HG03280 (cell line): ENCODE results near the gene TEAD3.
A peak's percentile ranks its signal among the peaks of the same experiment; 100 is the strongest.
"Not testable (repeated sequence)": the region's sequence is repeated elsewhere in the genome, so short reads cannot be mapped to it uniquely, and the experiment has no call there.

Experiments used
- ATAC-seq: cut with Tn5 transposase; IDR thresholded peaks from one replicate; pipeline ENCODE4 v1.9.1; 2021; ENCODE audit warnings: mild to moderate bottlenecking, moderate library complexity; ENCODE audit not compliant: unreplicated experiment

TEAD3 gene

DNA sequence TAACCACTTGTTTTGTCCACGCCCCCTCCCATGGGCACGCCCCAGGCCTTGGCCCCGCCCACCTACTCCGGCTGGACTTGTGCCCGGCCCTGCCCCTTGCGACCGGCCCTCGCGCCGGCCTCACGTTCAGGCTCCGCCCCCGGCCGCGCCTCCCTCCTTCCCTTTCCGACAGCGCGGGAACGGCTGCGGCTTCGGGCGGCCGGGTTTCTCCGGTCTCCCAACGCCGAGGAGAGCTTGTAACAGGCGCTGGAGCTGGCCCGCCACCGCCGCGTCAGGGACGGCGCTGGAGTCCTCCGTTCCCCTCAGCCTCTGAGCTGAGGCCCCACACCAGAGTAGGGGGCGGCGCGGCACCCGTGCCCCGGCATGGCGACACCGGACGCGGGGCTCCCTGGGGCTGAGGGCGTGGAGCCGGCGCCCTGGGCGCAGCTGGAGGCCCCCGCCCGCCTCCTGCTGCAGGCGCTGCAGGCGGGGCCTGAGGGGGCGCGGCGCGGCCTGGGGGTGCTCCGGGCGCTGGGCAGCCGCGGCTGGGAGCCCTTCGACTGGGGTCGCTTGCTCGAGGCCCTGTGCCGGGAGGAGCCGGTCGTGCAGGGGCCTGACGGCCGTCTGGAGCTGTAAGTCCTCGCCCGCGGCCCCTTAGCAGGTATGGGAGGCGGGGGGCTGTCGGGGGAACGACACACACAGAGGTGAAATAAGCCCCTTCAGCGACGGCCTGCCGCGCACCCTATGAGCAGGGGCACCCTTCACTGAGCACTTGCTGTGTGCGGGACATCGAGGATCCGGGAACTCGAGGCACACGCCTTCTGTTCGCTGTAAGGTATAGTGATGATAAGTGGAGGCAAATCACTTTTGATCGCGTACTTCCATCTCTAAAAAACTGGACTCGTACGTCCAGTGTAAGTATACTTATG lies 44.4 kb downstream of the TEAD3 start, which contains the start of gene FANCE:
Gene FANCE (plus strand): TSS at position 156 of the 908 bp plus-strand sequence. CDS start 208 bp downstream, at position 364.
- peak; percentile 93 for ATAC-seq

DNA sequence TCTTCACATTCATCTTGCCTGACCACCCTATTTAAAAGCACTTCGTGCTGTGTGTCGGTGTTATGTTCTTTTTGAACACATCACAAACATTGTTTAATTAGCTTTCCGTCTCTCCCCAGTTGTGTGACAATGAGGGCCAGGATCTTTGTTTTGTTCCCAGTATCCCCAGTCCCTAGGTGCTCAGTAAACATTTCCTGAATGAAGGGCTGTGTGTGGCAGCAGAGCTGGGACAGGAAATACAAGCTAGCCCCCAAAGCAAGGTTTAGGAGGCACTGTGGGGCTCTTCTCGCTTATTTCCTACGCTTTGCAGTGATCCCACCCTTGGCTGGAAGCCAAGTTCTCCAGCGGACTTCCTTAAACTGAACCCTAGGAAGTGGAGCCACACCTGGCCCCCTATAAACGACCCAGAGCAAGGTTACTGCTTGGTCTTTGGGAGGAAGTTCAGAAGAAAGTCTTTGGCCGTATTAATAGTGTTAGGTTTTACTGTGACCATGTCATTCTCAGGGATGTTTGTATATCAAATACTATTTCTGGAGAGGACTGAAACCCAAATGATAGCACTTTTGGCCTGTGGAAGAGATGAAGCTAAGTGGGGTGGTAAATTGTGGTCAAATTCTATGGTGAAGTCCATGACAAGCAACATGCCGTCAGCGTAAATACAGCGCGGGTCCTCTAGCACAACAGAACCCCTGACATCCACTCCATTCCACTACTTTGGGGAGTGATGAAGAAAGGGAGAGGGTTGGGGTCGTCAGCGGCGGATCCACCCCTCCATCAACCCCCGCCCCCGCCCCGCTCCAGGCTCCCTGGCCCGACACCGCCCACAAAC lies 45.3 kb downstream of the TEAD3 start:
- no peak for ATAC-seq

GRCh38 chr6:35449287-35449881 lies 47.5 kb downstream of the TEAD3 start:
- no peak for ATAC-seq

GRCh38 chr6:35448191-35448590 lies 48.7 kb downstream of the TEAD3 start:
- ATAC-seq, result no peak

DNA sequence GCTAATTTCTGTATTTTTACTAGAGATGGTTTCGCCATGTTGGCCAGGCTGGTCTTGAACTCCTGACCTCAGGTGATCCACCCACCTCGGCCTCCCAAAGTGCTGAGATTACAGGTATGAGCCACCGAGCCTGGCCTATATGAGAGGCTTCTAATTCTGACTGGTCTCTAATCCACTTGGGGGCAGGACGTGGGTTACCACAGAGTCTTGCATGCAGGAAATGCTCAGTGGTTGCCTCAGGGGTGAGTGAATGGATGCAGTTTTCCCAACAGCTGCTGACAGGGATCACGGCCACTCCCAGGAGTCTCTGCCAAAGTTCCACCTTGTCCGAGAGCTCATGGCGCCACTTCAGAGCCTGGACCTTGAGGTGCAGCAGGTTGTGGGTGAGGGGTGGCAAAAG lies 51.2 kb downstream of the TEAD3 start:
- no peak for ATAC-seq

DNA sequence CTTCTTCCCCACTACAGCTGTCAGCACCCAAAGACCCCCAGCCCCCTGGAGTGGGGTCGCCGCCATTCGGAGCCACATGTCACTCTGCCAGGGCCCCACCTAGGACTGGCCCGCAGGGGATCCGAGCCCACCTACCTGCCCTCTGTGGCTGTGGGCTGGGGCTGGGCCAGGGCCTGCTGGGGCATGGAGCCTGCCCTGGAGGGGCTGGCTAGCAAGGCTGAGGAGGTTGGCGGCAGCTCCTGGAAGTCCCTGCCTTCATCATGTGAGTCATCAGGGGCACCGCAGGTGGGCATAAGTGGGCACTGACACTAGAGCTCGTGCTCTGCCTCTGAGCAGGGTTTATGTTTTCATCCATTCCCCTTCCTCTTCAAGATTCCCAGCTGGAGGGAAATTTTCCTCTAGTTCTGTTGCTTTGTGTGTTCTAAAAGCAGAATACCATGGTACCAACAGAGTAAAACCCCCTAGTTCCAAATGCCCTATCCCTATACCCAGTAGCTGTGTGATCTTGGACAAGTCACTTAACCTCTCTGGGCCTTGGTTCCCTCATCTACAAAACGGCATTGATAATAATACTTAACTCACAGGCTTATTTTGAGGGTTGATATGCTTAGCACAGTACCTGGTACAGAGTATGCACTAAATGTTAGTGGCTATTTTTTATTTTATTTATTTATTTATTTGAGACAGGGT lies 53.4 kb downstream of the TEAD3 start:
- ATAC-seq, result no peak

- ATAC-seq, result no peak
Measured at GRCh38 chr6:35442693-35443092, 54.2 kb downstream of the TEAD3 start.

- ATAC-seq, result no peak
Measured at GRCh38 chr6:35441642-35442041, 55.2 kb downstream of the TEAD3 start.

DNA sequence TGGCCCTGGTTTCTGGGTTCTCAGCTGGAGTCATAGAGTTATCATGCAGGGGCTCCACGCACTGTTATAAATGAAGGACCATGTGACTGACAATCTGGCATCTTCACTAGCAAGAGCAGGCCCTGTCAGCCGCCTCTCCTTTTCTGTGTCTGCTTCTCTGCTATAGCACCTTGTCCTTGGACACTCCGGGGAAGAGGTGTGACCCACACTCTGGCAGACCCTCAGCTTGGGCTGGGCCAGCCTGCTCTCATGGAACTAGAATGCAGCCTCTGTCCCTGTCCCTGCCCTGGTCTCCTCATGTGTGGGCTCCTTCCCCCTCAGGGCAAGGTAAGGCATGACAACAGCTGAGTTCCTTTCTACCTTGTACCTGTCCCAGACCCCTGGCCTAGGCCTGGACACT lies 55.7 kb downstream of the TEAD3 start:
- ATAC-seq, result no peak

DNA sequence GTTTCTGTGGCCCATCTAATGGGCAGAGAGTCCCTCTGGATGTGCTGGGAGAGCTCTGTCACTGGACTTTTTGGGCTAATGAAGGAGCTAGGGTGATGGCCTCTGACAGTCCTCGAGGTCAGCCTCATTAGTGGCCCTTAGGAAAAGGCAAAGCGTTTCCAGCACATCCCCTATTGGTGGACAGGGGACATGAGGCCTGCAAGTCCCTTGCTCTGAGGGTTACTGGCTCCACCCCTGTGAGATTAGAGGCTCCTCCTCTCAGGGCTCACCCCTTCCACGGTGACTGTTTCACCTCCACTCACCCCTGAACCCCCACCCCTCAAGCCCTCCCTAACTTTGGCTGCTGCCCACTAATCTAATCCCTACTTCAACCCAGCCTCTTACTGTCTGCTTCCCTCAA lies 57.6 kb downstream of the TEAD3 start:
- no peak for ATAC-seq

DNA sequence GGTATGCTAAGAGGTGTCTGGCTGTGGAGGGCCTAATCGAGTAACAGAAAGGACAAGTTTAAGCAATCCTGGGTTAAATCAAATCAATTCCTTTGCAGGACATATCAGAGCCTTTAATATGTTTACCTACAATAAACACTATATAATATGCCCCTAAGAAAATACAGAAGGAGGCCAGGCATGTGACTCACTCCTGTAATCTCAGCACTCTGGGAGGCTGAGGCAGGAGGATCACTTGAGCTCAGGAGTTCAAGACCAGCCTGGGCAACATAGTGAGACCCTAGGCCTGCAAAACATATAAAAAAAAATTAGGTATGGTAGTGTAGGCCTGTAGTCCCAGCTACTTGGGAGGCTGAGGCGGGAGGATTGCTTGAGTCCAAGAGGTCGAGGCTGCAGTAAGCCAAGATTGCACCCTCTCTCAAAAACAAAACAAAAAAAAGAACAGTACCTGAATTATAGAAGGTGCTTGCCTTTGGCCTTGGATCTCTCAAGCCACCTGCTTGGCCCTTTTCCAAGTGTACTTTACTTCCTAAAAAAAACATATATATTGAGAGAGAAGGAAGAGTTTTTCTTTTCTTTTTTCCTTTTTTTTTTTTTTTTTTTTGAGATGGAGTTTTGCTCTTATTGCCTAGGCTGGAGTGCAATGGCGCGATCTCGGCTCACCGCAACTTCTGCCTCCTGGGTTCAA lies 58.4 kb downstream of the TEAD3 start:
- not testable (repeated sequence) for ATAC-seq

DNA sequence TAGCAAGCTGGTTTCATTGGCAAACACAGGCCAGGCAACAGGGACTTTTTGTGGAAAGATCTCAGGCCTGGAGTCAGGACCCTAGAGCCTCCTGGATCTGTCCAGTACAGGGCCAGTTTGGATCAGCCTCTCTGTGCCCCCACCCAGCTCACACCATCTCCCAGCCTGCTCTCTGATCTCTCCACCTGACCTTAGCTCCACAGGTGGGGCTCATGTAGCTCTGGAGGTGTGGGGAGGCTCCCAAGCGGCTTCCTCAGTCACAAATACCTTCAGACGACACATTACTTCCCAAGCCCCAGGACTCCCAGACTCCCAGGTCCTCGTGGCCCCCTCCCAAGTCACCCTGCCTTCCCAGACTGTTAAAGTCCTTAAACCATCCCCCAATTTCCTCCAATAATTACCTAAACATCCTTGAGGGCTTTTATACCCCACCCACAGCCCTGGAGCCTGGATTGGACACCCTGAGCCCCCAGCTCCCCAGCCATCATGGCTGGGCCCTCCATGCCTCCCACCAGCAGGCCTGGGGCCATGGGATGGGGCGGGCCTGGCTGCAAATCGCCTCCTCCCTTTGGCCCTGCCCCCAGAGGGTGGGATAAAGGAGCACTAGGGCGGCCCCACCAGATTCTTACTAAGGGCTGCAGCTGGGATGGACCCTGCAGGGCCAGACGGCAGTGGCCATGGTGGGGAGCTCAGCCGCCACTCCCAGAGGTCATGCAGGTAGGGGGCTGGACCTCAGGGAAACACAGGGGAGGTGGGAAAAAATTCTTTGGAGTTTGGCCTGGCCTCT lies 60.6 kb downstream of the TEAD3 start:
- ATAC-seq, result no peak

- ATAC-seq, result no peak
Measured at GRCh38 chr6:35435074-35435837, 61.6 kb downstream of the TEAD3 start.

DNA sequence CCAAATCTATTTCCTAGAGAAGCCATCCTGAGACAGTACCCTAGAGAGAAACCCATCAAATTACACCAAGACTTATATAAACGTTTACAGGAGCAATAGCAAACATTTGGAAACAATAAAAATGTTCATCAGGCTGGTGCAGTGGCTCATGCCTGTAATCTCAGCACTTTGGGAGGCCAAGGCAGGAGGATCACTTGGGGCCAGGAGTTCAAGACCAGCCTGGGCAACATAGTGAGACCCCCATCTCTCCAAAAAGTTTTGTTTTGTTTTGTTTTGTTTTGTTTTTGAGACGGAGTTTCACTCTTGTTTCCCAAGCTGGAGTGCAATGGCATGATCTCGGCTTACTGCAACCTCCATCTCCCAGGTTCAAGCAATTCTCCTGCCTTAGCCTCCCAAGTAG lies 64.2 kb downstream of the TEAD3 start:
- not testable (repeated sequence) for ATAC-seq

GRCh38 chr6:35432291-35432690 lies 64.6 kb downstream of the TEAD3 start:
- ATAC-seq, result no peak

GRCh38 chr6:35429463-35429862 lies 67.4 kb downstream of the TEAD3 start:
- no peak for ATAC-seq

GRCh38 chr6:35428421-35429149 lies 68.3 kb downstream of the TEAD3 start:
- ATAC-seq, result no peak

DNA sequence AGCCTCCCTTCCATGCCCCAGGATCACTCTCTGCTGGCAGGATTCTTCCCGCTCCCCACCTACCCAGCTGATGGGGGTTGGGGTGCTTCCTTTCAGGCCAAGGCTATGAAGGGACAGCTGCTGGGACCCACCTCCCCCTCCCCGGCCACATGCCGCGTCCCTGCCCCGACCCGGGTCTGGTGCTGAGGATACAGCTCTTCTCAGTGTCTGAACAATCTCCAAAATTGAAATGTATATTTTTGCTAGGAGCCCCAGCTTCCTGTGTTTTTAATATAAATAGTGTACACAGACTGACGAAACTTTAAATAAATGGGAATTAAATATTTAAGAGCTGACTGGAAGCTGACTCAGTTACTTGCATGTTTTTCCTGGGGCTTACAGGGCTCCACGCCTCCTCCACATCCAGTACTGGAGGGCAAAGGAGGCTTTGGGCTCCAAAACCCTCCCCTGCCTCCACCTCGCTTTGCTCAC lies 69.0 kb downstream of the TEAD3 start:
- ATAC-seq, result no peak
